Measurements from ENCODE around the gene PAPSS2. TPM values are rescaled to one million over a fixed set of nuclear protein-coding genes. Genes with fewer than 3 reads are reported as not detected.

Gene PAPSS2
- total RNA-seq, 1 experiment from 2014 or later, result 14.6 TPM

GRCh38 chr10:87776328-87776727 is 116.7 kb downstream of the PAPSS2 start:
- H3K79me2 ChIP-seq (ENCODE audit: insufficient read depth, low read length), result peaks cover 41% of the 10 kb centered on the region
- TF ChIP-seq SRF (IDR thresholded peaks at IDR 0.05; ENCODE audit: low read depth), result no peak
- peaks cover 3 to 9% of the 10 kb centered on the region in 2 experiments; a peak in 2 of 4 replicates for H3K36me3 ChIP-seq (ENCODE audit: control insufficient read depth in 1 of 2, insufficient read depth in 2 of 2, low read length in 2 of 2)
- no peak overlapping the region for H2AFZ ChIP-seq (ENCODE audit: low read depth, low read length, poor library complexity, severe bottlenecking)
- H3K4me3 ChIP-seq (replicated peaks in 1 of 2; ENCODE audit: low read depth in 1 of 2, low read length in 2 of 2), result no peak overlapping the region
- no peak overlapping the region for H3K4me2 ChIP-seq (ENCODE audit: low read length)
- no peaks in the 10 kb centered on the region for H3K4me1 ChIP-seq (ENCODE audit: control insufficient read depth in 1 of 2, insufficient read depth in 2 of 2, low read length in 2 of 2)
- H3K9ac ChIP-seq (ENCODE audit: low read length), result no peak overlapping the region
- no peak overlapping the region for H3K27ac ChIP-seq (ENCODE audit: low read depth, low read length)
- ChIA-PET CTCF (no interaction called here), POLR2A (no interaction called here), RAD21 (ENCODE audit: low non-redundant PET in 1 of 2, low total read pairs in 2 of 2, uncharacterized antibody in 2 of 2, unreplicated experiment in 2 of 2) (no interaction called here)
- no peaks in the 10 kb centered on the region for H3K9me2 ChIP-seq (ENCODE audit: insufficient read depth)
- no peaks in the 10 kb centered on the region for H3K9me3 ChIP-seq (ENCODE audit: control insufficient read depth in 1 of 2, insufficient read depth in 1 of 2, low read depth in 1 of 2, low read length in 2 of 2)
- DNase-seq (ENCODE audit: low read depth, low spot score) (no peak), ATAC-seq (no peak)
- no peaks in the 10 kb centered on the region for H3K27me3 ChIP-seq (ENCODE audit: insufficient read depth, low read length)
- no TSS peak for BruUV-seq (replicated peaks)
- peaks cover 5% of the 10 kb centered on the region; the same call in 1 of the 2 replicates for H4K20me1 ChIP-seq (ENCODE audit: insufficient read depth)
- intact Hi-C loops (cut with micrococcal nuclease), result loop anchor here (10.0 kb wide), 1 partner anchor 242 kb away; no protein-coding TSS in a partner anchor

- Histone ChIP-seq H3K4me1 (ENCODE audit: control insufficient read depth in 1 of 2, insufficient read depth in 2 of 2, low read length in 2 of 2) (no peaks in the 10 kb centered on the region), H2AFZ (ENCODE audit: low read depth, low read length, poor library complexity, severe bottlenecking) (no peak overlapping the region), H3K27me3 (ENCODE audit: insufficient read depth, low read length) (no peaks in the 10 kb centered on the region), H3K9ac (ENCODE audit: low read length) (no peak overlapping the region), H4K20me1 (ENCODE audit: insufficient read depth) (peaks cover 5% of the 10 kb centered on the region; the same call in 1 of the 2 replicates), H3K79me2 (ENCODE audit: insufficient read depth, low read length) (peaks cover 70% of the 10 kb centered on the region), H3K4me3 (replicated peaks in 1 of 2; ENCODE audit: low read depth in 1 of 2, low read length in 2 of 2) (no peak overlapping the region), H3K36me3 (ENCODE audit: control insufficient read depth in 1 of 2, insufficient read depth in 2 of 2, low read length in 2 of 2) (peaks cover 6 to 16% of the 10 kb centered on the region in 2 experiments; a peak in 3 of 4 replicates), H3K27ac (ENCODE audit: low read depth, low read length) (no peak overlapping the region), H3K4me2 (ENCODE audit: low read length) (no peak overlapping the region), H3K9me3 (ENCODE audit: control insufficient read depth in 1 of 2, insufficient read depth in 1 of 2, low read depth in 1 of 2, low read length in 2 of 2) (no peaks in the 10 kb centered on the region), H3K9me2 (ENCODE audit: insufficient read depth) (no peaks in the 10 kb centered on the region)
- CTCF ChIA-PET, result no interaction called here
- POLR2A ChIA-PET, result no interaction called here
- RAD21 ChIA-PET (ENCODE audit: low non-redundant PET in 1 of 2, low total read pairs in 2 of 2, uncharacterized antibody in 2 of 2, unreplicated experiment in 2 of 2), result no interaction called here
- BruUV-seq (replicated peaks), result no TSS peak
- TF ChIP-seq SP1 (IDR thresholded peaks at IDR 0.05; ENCODE audit: low read depth), result no peak
- no peak for TF ChIP-seq EZH2phosphoT487 (IDR thresholded peaks at IDR 0.05; ENCODE audit: borderline replicate concordance)
- TF ChIP-seq YY1 (IDR thresholded peaks at IDR 0.05; ENCODE audit: extremely low read depth, insufficient replicate concordance, low read depth, low read length), result no peak
- TF ChIP-seq EGR1 (IDR thresholded peaks at IDR 0.05; ENCODE audit: low read depth), result no peak
- no peak for TF ChIP-seq EZH2 (IDR thresholded peaks at IDR 0.05)
- TF ChIP-seq POLR2AphosphoS5 (IDR thresholded peaks at IDR 0.05; ENCODE audit: low read depth, low read length), result no peak
- TF ChIP-seq MAX (IDR thresholded peaks at IDR 0.05), result no peak
- no peak for TF ChIP-seq ATF3 (IDR thresholded peaks at IDR 0.05)
- TF ChIP-seq JUND (IDR thresholded peaks at IDR 0.05), result no peak
- no peak for TF ChIP-seq RAD21 (IDR thresholded peaks at IDR 0.05; ENCODE audit: low read depth)
- no peak for TF ChIP-seq CTCF (IDR thresholded peaks at IDR 0.05 in 2 of 3, conservative IDR thresholded peaks at IDR 0.05 in 1 of 3; ENCODE audit: borderline replicate concordance in 1 of 3, insufficient read depth in 1 of 3, low read depth in 2 of 3, low read length in 2 of 3)
- TF ChIP-seq SIN3A (IDR thresholded peaks at IDR 0.05; ENCODE audit: low read depth), result no peak
- DNase-seq (ENCODE audit: low read depth, low spot score) (no peak), ATAC-seq (no peak)
- intact Hi-C loops (cut with micrococcal nuclease), result no loop called here
Measured at GRCh38 chr10:87781545-87781944, 121.9 kb downstream of the PAPSS2 start.
